ENCODE data around the gene MYO7A.

- TF ChIP-seq EZH2 (IDR thresholded peaks at IDR 0.05; ENCODE audit: low read depth) = no peak
- TF ChIP-seq, protein P1, sequence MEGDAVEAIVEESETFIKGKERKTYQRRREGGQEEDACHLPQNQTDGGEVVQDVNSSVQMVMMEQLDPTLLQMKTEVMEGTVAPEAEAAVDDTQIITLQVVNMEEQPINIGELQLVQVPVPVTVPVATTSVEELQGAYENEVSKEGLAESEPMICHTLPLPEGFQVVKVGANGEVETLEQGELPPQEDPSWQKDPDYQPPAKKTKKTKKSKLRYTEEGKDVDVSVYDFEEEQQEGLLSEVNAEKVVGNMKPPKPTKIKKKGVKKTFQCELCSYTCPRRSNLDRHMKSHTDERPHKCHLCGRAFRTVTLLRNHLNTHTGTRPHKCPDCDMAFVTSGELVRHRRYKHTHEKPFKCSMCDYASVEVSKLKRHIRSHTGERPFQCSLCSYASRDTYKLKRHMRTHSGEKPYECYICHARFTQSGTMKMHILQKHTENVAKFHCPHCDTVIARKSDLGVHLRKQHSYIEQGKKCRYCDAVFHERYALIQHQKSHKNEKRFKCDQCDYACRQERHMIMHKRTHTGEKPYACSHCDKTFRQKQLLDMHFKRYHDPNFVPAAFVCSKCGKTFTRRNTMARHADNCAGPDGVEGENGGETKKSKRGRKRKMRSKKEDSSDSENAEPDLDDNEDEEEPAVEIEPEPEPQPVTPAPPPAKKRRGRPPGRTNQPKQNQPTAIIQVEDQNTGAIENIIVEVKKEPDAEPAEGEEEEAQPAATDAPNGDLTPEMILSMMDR (conservative IDR thresholded peaks at IDR 0.05) = no peak
Observed at GRCh38 chr11:77147668-77148321, 19.7 kb downstream of the MYO7A start.
